NCI-H524 (cell line): ENCODE results near the gene KIFC1.
"Not testable (repeated sequence)": the region's sequence is repeated elsewhere in the genome, so short reads cannot be mapped to it uniquely, and the experiment has no call there.

Experiments
- DNase-seq, 2 experiments: peaks; one replicate each; lab custom pipeline; 2025; lab: John Stamatoyannopoulos, UW

The KIFC1 gene

DNA sequence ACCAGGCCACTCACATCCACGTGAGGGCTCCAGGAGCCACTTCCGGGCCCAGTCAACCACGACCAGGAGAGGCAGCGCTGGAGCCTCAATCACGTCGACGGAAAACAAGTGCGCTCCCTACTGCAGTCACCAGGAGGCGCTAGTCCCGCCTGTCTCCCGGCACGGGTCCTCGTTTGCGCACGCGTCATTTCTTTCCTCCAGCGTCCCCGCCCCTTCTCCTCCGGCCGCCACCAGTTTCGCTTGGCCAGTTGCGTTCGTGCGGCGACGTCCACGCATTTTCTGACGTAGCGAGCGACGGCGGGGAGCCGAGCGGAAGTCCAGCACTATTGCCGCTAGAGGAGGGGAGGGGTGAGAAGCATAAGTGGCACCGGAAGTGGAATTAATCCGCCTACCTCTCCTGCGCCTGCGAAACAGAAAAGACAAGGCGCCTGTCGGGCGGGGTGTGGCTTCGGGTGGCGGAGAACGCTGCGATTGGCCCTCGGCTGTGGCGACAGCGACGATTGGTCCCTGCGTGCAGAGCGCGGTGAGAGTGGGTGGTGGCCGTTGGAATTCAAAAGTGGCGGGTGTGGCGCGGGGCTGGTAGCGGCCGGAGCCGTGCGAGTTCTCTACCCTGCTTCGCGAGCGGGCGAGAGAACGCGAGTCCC is at the start of gene KIFC1:
Gene KIFC1 (plus strand): TSS at position 546 of the 644 bp plus-strand sequence. CDS start 163 bp downstream, outside the sequence.
- peak; percentile 98 to 99 for DNase-seq

GRCh38 chr6:33343606-33343952 is 48.0 kb upstream of the KIFC1 start:
- not testable (repeated sequence) for DNase-seq

DNA sequence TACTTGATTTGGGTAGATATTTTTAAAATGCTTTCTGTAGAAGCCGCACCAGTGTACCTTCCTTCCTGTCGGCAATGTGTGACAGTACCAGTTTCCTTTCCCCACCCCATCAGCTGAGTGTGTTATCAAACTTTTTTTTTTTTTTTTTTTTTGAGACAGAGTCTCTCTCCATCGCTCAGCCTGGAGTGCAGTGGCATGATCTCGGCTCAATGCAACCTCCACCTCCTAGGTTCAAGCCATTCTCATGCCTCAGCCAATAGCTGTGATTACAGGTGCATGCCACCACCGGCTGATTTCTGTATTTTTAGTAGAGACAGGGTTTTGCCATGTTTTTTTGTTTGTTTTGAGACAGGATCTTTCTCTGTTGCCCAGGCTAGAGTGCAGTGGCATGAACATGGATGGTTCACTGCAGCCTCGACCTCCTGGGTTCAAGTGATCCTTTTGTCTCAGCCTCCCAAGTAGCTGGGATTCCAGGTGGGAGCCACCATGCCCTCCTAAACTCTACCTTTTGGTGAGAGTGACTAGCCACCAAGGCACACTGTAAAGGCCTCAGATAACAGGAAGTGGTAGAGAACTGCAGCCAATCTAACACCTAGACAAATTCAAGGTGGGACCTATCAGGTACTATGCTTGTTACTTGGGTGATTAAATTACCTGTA is 47.5 kb upstream of the KIFC1 start:
- DNase-seq: no peak

DNA sequence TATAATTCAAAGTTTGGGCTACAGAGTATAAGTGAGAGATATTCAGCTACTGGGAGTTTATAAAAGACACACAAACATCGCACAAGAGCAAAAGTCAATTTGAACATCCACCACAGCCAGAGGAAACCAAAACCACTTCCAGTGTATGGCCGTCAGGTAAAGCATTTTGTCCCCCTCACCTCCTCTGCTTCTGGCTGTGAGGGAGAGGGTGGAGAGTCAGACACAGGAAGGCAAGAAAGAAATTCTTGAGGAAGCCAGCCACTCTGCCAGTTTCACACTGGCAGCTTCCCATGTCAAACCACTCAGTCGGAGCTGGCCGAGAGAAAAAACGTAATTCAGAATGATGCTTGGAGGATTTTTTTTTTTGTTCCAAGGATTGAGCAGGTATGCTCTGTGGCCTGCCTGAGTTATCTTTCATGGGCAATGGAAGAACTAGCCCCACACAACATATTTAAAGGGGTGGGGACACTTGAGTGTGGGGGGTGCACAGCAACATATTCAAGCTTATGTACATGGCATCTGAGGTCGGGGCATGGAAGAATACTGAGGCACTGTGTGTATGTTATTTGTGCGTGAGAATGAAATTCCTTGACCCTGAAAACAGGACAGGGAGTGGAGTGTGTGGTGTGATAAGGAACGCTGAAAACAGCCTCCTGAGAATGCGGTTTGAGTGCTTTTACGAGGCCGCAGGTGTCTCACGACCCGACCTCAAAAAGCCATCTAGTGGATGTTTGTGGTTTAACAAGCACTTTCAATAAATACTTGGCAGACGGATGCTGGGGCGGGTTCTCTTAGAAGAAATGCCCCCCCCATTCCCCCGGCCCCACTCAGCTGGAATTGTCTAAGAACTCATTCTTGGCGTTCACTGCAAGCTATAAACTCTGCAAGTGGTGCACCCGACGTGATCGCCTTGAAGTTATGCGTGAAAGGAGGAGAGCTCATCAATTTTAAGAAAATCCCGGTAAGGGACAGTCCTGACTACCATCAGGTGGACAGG is 46.6 kb upstream of the KIFC1 start:
- DNase-seq: peak; percentile 63 to 83

- not testable (repeated sequence) for DNase-seq
Measured at GRCh38 chr6:33346972-33347371, 44.7 kb upstream of the KIFC1 start.

DNA sequence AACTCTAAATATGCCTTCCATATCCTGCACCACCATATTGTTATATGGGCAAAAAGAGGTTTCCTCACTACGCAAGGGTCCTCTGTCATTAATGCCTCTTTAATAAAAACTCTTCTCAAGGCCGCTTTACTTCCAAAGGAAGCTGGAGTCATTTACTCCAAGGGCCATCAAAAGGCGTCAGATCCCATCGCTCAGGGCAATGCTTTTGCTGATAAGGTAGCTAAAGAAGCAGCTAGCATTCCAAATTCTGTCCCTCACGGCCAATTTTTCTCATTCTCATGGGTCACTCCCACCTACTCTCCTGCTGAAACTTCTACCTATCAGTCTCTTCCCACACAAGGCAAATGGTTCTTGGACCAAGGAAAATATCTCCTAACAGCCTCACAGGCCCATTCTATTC is 43.8 kb upstream of the KIFC1 start:
- no peak for DNase-seq

- not testable (repeated sequence) for DNase-seq
Measured at GRCh38 chr6:33355860-33356259, 35.8 kb upstream of the KIFC1 start.

DNA sequence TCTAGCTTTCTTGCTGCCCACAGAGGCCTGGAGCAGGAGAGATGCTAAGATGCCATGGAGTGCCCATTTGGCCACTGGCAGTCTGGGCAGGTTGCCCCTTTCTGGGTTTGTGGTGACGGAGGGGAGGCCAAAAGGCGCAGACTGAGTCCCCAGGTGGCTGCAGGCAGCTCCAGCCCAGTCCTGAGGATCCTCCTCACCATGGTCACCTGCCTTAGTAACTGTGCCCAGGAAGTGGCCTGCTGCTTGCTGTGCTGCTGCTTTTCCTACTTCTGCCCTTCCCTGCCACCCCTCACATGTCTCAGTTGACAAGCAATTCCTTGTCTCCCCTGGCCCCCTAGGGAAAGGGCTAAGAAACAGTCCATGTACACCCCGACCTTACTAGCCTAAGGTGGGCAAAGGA is 35.3 kb upstream of the KIFC1 start:
- peak in 1 of 2 experiments; percentile 3 for DNase-seq

DNA sequence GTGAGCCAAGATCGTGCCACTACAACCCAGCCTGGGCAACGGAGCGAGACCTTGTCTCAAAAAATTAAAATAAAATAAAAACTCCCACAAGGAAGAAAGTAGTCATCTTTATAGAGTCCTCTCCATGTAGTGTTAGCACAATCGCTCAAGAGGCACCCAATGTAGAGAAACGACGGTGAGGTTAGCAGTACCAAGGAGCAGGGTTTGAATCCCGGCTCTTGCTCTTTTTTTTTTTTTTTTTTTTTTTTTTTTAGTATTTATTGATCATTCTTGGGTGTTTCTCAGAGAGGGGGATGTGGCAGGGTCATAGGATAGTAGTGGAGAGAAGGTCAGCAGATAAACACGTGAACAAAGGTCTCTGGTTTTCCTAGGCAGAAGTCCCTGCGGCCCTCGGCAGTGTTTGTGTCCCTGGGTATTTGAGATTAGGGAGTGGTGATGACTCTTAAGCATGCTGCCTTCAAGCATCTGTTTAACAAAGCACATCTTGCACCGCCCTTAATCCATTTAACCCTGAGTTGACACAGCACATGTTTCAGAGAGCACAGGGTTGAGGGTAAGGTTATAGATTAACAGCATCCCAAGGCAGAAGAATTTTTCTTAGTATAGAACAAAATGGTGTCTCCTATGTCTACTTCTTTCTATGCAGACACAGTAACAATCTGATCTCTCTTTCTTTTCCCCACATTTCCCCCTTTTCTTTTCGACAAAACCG is 34.3 kb upstream of the KIFC1 start:
- DNase-seq: peak in 1 of 2 experiments; percentile 76

- no peak for DNase-seq
Measured at GRCh38 chr6:33359331-33359730, 32.3 kb upstream of the KIFC1 start.

DNA sequence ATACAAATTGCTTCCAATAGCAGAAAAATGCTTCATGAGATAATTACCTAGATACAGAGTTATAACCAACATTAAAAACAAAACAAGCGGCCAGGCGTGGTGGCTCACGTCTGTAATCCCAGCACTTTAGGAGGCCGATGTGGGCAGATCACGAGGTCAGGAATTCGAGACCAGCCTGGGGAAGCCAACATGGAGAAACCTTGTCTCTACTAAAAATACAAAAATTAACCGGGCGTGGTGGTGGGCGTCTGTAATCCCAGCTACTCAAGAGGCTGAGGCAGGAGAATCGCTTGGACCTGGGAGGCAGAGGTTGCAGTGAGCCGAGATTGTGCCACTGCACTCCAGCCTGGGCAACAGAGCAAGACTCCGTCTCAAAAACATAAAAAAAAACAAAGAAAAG is 28.1 kb upstream of the KIFC1 start:
- not testable (repeated sequence) for DNase-seq

- peak; percentile 24 to 77 for DNase-seq
Measured at GRCh38 chr6:33364475-33365205, 27.0 kb upstream of the KIFC1 start.

- DNase-seq: peak in 1 of 2 experiments; percentile 18
Measured at GRCh38 chr6:33365206-33365971, 26.2 kb upstream of the KIFC1 start.

- no peak for DNase-seq
Measured at GRCh38 chr6:33367009-33367714, 24.5 kb upstream of the KIFC1 start.

DNA sequence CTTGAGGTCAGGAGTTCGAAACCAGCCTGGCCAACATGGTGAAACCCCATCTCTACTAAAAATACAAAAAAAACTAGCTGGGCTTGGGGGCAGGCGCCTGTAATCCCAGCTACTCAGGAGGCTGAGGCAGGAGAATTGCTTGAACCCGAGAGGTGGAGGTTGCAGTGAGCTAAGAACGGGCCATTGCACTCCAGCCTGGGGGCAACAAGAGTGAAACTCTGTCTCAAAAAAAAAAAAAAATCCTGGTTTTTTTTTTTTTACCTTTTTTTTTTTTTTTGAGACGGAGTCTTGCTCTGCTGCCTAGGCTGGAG is 24.0 kb upstream of the KIFC1 start:
- DNase-seq: not testable (repeated sequence)

DNA sequence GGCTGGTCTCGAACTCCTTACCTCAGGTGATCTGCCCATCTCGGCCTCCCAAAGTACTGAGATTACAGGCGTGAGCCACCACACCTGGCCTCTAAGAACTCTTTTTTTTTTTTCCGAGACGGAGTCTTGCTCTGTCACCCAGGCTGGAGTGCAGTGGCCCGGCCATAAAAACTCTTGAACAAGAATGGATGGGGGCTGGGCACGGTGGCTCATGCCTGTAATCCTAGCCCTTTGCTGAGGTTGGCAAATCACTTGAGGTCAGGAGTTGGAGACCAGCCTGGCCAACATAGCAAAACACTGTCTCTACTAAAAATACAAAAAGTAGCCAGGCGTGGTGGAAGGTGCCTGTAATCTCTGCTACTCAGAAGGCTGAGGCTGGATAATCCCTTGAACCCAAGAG is 19.7 kb upstream of the KIFC1 start:
- DNase-seq: not testable (repeated sequence)

- DNase-seq: peak in 1 of 2 experiments; percentile 84
Measured at GRCh38 chr6:33372526-33373123, 19.0 kb upstream of the KIFC1 start.

DNA sequence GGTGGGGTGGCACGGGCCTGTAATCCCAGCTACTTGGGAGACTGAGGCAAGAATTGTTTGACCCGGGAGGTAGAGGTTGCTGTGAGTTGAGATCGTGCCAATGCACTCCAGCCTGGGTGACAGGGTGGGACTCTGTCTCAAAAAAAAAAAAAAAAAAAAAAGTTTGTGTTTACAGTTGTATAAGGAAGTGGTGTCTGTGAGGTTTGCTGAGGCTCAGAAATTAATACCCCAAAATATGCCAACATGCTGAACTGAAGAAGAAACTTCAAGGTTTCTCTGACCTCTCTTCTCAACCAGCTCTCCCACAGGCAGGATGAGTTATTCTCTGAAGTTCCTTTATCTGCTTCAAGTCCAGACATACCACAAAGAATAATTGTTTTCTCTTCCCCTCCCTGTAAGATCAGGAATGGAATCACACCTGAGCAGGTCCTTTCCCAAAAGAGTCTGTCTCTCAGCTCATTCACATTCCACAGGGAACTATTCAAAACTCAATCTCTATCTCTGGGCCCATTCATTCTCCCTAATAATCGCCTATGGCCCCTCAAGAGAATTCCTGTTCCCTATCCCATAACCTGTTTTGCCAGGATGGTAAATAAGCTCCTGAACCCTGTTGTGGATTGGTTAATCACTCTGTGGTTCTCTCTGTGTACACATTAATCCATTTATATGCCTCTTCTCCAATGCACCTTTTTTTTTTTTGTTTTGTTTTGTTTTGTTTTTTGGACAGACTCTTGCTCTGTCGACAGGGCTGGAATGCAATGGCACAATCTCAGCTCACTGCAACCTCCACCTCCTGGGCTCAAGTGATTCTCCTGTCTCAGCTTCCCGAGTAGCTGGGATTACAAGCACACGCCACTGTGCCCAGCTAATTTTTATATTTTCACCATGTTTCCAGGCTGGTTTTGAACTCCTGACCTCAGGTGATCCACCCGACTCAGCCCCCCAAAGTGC is 17.4 kb upstream of the KIFC1 start:
- DNase-seq: no peak
